GM12878 (cell line): Measurements from ENCODE around the gene MALSU1.

ENCODE experiments used
- CBX3 ChIP-seq: fragments of 200-600 bp; sonication (generic); IDR thresholded peaks from 2 replicates; pipeline ENCODE4 v1.6.1; 2016; ENCODE audit warnings: low read depth, borderline replicate concordance
- CREB1 ChIP-seq: IDR thresholded peaks from 2 replicates; pipeline ENCODE4 v1.6.1; 2012; ENCODE audit warnings: low read depth, mild to moderate bottlenecking, inconsistent platforms
- FOXM1 ChIP-seq: IDR thresholded peaks from 2 replicates; pipeline ENCODE4 v1.6.1; 2012; ENCODE audit warnings: low read depth, mild to moderate bottlenecking, inconsistent platforms, low read length, moderate library complexity
- JUNB ChIP-seq: IDR thresholded peaks from 2 replicates; pipeline ENCODE4 v1.6.1; 2016; ENCODE audit warnings: antibody characterized with exemption, mild to moderate bottlenecking
- MXI1 ChIP-seq: fragments of 150-350 bp; IDR thresholded peaks from 2 replicates; pipeline ENCODE4 v1.6.1; 2011; ENCODE audit warnings: low read depth, mild to moderate bottlenecking, inconsistent platforms, low read length, improper control_type of control experiment
- NR2C2 ChIP-seq: IDR thresholded peaks from 2 replicates; pipeline ENCODE4 v1.6.1; 2011; ENCODE audit warnings: borderline replicate concordance, low read depth; ENCODE audit not compliant: control insufficient read depth, insufficient read length
- TF ChIP-seq, protein P1 (sequence below), 3 experiments: IDR thresholded peaks in 2 of 3; conservative IDR thresholded peaks in 1 of 3; 2 replicates each; pipeline ENCODE4 v1.5.1; 2011; ENCODE audit warnings: low read depth in 3 of 3, low read length in 3 of 3, mild to moderate bottlenecking in 3 of 3, control low read depth in 2 of 3, moderate library complexity in 2 of 3, inconsistent platforms in 1 of 3, mixed read lengths in 1 of 3; ENCODE audit not compliant: control insufficient read depth in 2 of 3, insufficient read depth in 1 of 3; ENCODE audit errors: extremely low read depth in 1 of 3

DNA sequence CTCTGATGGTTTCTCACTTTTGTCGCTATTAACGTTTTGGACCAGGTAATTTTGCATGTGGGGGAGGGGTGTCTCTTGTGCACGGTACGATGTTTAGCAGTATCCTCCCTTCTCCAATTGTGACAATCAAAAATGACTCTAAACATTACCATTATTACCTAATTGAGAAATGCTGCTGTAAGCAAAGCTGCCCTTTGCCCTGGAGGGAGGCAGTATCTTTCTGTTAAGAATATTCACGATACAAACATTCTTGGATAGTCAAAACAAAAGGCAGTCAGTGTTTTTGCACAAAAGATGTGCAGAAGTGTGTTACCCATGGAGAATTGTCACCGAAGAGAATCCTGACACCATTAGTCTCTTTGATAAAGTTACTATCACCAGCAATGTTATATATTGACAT is 9.6 kb downstream of the MALSU1 start:
- no peak for TF ChIP-seq NR2C2
- TF ChIP-seq, protein P1, sequence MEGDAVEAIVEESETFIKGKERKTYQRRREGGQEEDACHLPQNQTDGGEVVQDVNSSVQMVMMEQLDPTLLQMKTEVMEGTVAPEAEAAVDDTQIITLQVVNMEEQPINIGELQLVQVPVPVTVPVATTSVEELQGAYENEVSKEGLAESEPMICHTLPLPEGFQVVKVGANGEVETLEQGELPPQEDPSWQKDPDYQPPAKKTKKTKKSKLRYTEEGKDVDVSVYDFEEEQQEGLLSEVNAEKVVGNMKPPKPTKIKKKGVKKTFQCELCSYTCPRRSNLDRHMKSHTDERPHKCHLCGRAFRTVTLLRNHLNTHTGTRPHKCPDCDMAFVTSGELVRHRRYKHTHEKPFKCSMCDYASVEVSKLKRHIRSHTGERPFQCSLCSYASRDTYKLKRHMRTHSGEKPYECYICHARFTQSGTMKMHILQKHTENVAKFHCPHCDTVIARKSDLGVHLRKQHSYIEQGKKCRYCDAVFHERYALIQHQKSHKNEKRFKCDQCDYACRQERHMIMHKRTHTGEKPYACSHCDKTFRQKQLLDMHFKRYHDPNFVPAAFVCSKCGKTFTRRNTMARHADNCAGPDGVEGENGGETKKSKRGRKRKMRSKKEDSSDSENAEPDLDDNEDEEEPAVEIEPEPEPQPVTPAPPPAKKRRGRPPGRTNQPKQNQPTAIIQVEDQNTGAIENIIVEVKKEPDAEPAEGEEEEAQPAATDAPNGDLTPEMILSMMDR (IDR thresholded peaks at IDR 0.05 in 2 of 3, conservative IDR thresholded peaks at IDR 0.05 in 1 of 3; ENCODE audit: control insufficient read depth in 2 of 3, extremely low read depth in 1 of 3, insufficient read depth in 1 of 3, low read depth in 3 of 3, low read length in 3 of 3), result no peak
- TF ChIP-seq JUNB, result no peak
- TF ChIP-seq FOXM1, result no peak
- TF ChIP-seq CREB1, result no peak
- no peak for TF ChIP-seq MXI1
- TF ChIP-seq CBX3, result no peak
